Stomach (tissue), 4 donors: ENCODE data around the gene PPP1R16B.

Experiments
- CTCF ChIP-seq, 7 experiments: fragments of 450-650 bp in 4 of 7; fragments of 200-600 bp in 3 of 7; sonication (generic) in 3 of 7; IDR thresholded peaks; one replicate each; pipeline ENCODE4 v1.5.1; 2016 to 2019; ENCODE audit warnings: antibody characterized with exemption in 7 of 7, control low read depth in 2 of 7, mild to moderate bottlenecking in 1 of 7
- EP300 ChIP-seq: sonication (generic); formaldehyde crosslinking; IDR thresholded peaks from one replicate; pipeline ENCODE4 v1.6.1; 2017; ENCODE audit warnings: antibody characterized with exemption
- POLR2A ChIP-seq, 4 donors: fragments of 450-650 bp; IDR thresholded peaks; one replicate each; pipeline ENCODE4 v1.6.1; 2016; ENCODE audit warnings: antibody characterized with exemption in 4 of 4, control low read depth in 2 of 4, mild to moderate bottlenecking in 1 of 4, moderate library complexity in 1 of 4
- POLR2AphosphoS5 ChIP-seq, 3 donors: sonication (generic); formaldehyde crosslinking; IDR thresholded peaks; one replicate each; pipeline ENCODE4 v1.6.1; 2016; ENCODE audit warnings: antibody characterized with exemption in 3 of 3

- TF ChIP-seq CTCF (IDR thresholded peaks at IDR 0.05) (no peak), POLR2AphosphoS5 (IDR thresholded peaks at IDR 0.05) (no peak), POLR2A (IDR thresholded peaks at IDR 0.05) (no peak), EP300 (no peak)
Observed at GRCh38 chr20:38930242-38930569, 124.7 kb downstream of the PPP1R16B start.
